Activated CD4-positive, alpha-beta T cell treated with anti-CD3 and anti-CD28 coated beads, Interleukin-2, amount 10 ng/mL, durations not matched to agents 7 days and 5 days (primary cell): ENCODE data around the gene SPDYE6. TPM values are rescaled to one million over a fixed set of nuclear protein-coding genes. Genes with fewer than 3 reads are reported as not detected.
"Not testable (repeated sequence)": the region's sequence is repeated elsewhere in the genome, so short reads cannot be mapped to it uniquely, and the experiment has no call there.

ENCODE experiments used
- CTCF ChIA-PET: fragments of 350-600 bp; sonication (Branson Sonifier 250); formaldehyde crosslinking; loops from one replicate; lab custom pipeline; 2021; ENCODE audit warnings: antibody characterized with exemption; lab: Charles Lee
- POLR2A ChIA-PET: fragments of 350-600 bp; sonication (Branson Sonifier 250); formaldehyde crosslinking; loops from one replicate; lab custom pipeline; 2021; ENCODE audit warnings: antibody characterized with exemption; lab: Charles Lee
- DNase-seq: peaks from one replicate; pipeline ENCODE4 v3.0.0-alpha.2; 2020
- H3K27ac Mint-ChIP-seq: one replicate; pipeline ENCODE4 v1.8.0; 2021; ENCODE audit warnings: mild to moderate bottlenecking, moderate library complexity, mixed read lengths
- H3K27me3 Mint-ChIP-seq: one replicate; pipeline ENCODE4 v1.8.0; 2021; ENCODE audit warnings: mixed read lengths
- H3K36me3 Mint-ChIP-seq: one replicate; pipeline ENCODE4 v1.8.0; 2021; ENCODE audit warnings: low read depth, mixed read lengths
- H3K4me1 Mint-ChIP-seq: one replicate; pipeline ENCODE4 v1.8.0; 2021; ENCODE audit warnings: mixed read lengths
- H3K4me3 Mint-ChIP-seq: one replicate; pipeline ENCODE4 v1.8.0; 2021; ENCODE audit warnings: mild to moderate bottlenecking, moderate library complexity, mixed read lengths
- H3K9me3 Mint-ChIP-seq: one replicate; pipeline ENCODE4 v1.8.0; 2021; ENCODE audit warnings: mixed read lengths
- total RNA-seq, 2 experiments: library from RNA; stranded (reverse); gene quantifications; one replicate each; pipeline ENCODE4 v1.2.3, GENCODE V29; 2021

The SPDYE6 gene
- not detected for total RNA-seq

DNA sequence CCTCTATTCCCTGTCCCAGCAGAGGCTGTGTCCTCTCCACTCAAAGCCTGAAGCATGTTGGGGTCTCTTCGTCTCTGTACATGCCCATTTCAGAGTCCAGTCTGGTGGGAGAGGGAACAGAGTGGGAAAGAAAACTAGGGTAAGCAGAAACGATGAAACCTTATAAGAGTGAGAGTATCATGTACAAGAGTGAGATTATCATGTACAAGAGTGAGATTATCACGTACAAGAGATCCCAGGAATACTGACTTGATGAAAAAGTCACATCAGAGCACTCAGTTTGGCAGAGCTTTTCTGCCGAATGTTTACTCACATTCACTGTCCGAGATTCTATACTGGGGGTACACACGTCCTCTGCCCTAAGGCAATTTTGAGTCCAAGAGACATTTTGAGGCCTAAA lies at the start of gene SPDYE6:
TSS of gene SPDYE6 (minus strand) at position 101 of the 400 bp plus-strand sequence. CDS start 421 bp downstream, outside the sequence.
- H3K4me3 Mint-ChIP-seq, H3K27ac Mint-ChIP-seq, H3K4me1 Mint-ChIP-seq, POLR2A ChIA-PET, H3K9me3 Mint-ChIP-seq, CTCF ChIA-PET, DNase-seq, H3K36me3 Mint-ChIP-seq, H3K27me3 Mint-ChIP-seq: not testable (repeated sequence)

GRCh38 chr7:102404862-102405188 lies 48.6 kb upstream of the SPDYE6 start:
- peaks cover 59% of the 10 kb centered on the region for H3K36me3 Mint-ChIP-seq
- POLR2A ChIA-PET, H3K27me3 Mint-ChIP-seq, H3K9me3 Mint-ChIP-seq, DNase-seq, H3K4me1 Mint-ChIP-seq, H3K4me3 Mint-ChIP-seq: not testable (repeated sequence)
- CTCF ChIA-PET: interaction anchor here (0.6 to 2.1 kb wide), 12 partner anchors 8 to 936 kb away, joined by 3 to 14 read pairs (median 6); no protein-coding TSS in a partner anchor
- H3K27ac Mint-ChIP-seq: peak overlapping the region; percentile 61

GRCh38 chr7:102404005-102404861 lies 48.0 kb upstream of the SPDYE6 start:
- no peak overlapping the region for H3K4me3 Mint-ChIP-seq
- H3K27me3 Mint-ChIP-seq: no peaks in the 10 kb centered on the region
- ChIA-PET POLR2A (no interaction called here), CTCF (interaction anchor here (0.6 to 2.1 kb wide), 13 partner anchors 9 to 935 kb away, joined by 3 to 14 read pairs (median 6); no protein-coding TSS in a partner anchor)
- peaks cover 57% of the 10 kb centered on the region for H3K36me3 Mint-ChIP-seq
- peaks cover 9% of the 10 kb centered on the region for H3K4me1 Mint-ChIP-seq
- peak overlapping the region; percentile 61 for H3K27ac Mint-ChIP-seq
- peak; percentile 57 for DNase-seq
- no peaks in the 10 kb centered on the region for H3K9me3 Mint-ChIP-seq

DNA sequence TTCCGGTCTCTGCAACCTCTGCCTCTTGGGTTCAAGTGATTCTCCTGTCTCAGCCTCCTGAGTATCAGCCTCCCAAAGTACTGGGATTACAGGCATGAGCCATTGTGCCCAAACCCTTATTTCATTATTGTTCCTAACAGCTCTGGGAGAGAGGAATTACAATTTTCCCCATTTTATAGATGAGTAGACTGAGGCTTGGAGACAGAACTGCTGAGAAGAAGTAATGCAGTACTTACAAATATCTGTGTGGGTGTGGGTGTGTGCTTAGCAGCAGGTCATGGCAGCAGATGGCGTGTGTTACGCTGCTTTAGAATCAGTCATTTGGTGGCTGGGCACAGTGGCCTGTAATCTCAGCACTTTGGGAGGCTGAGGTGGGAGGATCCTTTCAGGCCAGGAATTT lies 47.3 kb upstream of the SPDYE6 start:
- no peak overlapping the region for H3K4me3 Mint-ChIP-seq
- peaks cover 56% of the 10 kb centered on the region for H3K36me3 Mint-ChIP-seq
- H3K9me3 Mint-ChIP-seq: no peaks in the 10 kb centered on the region
- DNase-seq: no peak
- CTCF ChIA-PET: interaction anchor here (0.7 to 1.9 kb wide), 3 partner anchors 11 to 37 kb away, joined by 3 to 14 read pairs (median 7); no protein-coding TSS in a partner anchor
- no peak overlapping the region for H3K27ac Mint-ChIP-seq
- H3K27me3 Mint-ChIP-seq: no peaks in the 10 kb centered on the region
- POLR2A ChIA-PET: no interaction called here
- H3K4me1 Mint-ChIP-seq: peaks cover 9% of the 10 kb centered on the region

- Mint-ChIP-seq H3K4me3 (no peak overlapping the region), H3K27me3 (no peaks in the 10 kb centered on the region), H3K9me3 (no peaks in the 10 kb centered on the region), H3K27ac (no peak overlapping the region), H3K4me1 (peaks cover 28% of the 10 kb centered on the region), H3K36me3 (peaks cover 31% of the 10 kb centered on the region)
- ChIA-PET POLR2A (no interaction called here), CTCF (no interaction called here)
- no peak for DNase-seq
Measured at GRCh38 chr7:102400360-102400759, 44.1 kb upstream of the SPDYE6 start.

GRCh38 chr7:102398543-102398942 lies 42.3 kb upstream of the SPDYE6 start:
- Mint-ChIP-seq H3K27me3 (no peaks in the 10 kb centered on the region), H3K4me1 (peaks cover 22% of the 10 kb centered on the region), H3K9me3 (no peaks in the 10 kb centered on the region), H3K36me3 (peaks cover 25% of the 10 kb centered on the region), H3K27ac (no peak overlapping the region), H3K4me3 (no peak overlapping the region)
- no peak for DNase-seq
- ChIA-PET POLR2A (interaction anchor here (0.6 kb wide), 1 partner anchor 366 kb away, joined by 4 read pairs; no protein-coding TSS in a partner anchor), CTCF (interaction anchor here (1.1 to 1.9 kb wide), 4 partner anchors 10 to 66 kb away, joined by 3 to 7 read pairs (median 5); no protein-coding TSS in a partner anchor)

- Mint-ChIP-seq H3K4me3 (peak overlapping the region; percentile 90), H3K27ac (peak overlapping the region; percentile 93), H3K27me3 (no peaks in the 10 kb centered on the region), H3K36me3 (peaks cover 24% of the 10 kb centered on the region), H3K9me3 (no peaks in the 10 kb centered on the region), H3K4me1 (peaks cover 24% of the 10 kb centered on the region)
- no peak for DNase-seq
- ChIA-PET POLR2A (no interaction called here), CTCF (interaction anchor here (0.9 to 1.3 kb wide), 2 partner anchors 11 to 12 kb away, joined by 3 read pairs; no protein-coding TSS in a partner anchor)
Measured at GRCh38 chr7:102396710-102397019, 40.4 kb upstream of the SPDYE6 start.

DNA sequence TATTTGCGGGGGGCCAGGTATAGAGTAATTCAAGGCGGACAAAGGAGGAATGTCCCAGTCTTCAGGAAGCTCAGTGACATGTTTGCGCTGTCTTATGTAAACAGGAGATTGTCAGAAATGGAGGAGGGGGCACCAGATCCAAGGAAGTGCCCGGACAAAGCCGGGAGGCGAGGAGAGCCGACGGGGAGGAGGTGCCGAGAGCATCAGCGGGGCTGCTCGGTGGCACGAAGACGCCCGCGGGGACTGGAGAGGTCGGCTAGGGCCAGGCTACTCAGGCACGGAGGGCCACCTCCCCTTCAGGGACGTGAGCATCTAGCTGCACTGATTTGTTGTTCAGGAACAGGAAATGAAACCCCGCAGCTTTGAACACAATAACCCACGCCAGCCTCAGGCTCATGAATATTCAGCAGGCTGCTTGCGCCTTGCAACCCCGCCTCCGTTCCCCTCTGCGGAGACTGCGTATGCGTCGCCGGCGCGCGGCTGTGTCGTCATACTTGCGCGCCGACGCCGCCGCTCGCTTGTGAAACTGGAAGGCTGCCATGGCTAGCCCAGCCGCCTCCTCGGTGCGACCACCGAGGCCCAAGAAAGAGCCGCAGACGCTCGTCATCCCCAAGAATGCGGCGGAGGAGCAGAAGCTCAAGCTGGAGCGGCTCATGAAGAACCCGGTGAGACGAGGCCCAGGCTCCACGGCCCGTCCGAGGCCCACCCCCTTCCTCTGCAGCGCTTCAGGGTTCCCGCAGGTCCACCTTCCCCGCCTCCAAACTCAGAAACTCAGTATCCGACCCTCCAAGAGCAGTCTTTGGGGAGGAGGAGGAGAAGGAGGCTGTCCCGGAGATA lies 39.8 kb upstream of the SPDYE6 start, which contains the start of gene PRKRIP1:
TSS of gene PRKRIP1 (plus strand) at position 491 of the 837 bp plus-strand sequence. CDS start at position 540, 49 bp downstream.
- H3K36me3 Mint-ChIP-seq: peaks cover 23% of the 10 kb centered on the region

GRCh38 chr7:102395592-102395872 lies 39.3 kb upstream of the SPDYE6 start:
- Mint-ChIP-seq H3K4me1 (peaks cover 24% of the 10 kb centered on the region), H3K27ac (peak overlapping the region; percentile 93), H3K27me3 (no peaks in the 10 kb centered on the region), H3K36me3 (peaks cover 19% of the 10 kb centered on the region), H3K4me3 (peak overlapping the region; percentile 90), H3K9me3 (no peaks in the 10 kb centered on the region)
- DNase-seq: no peak
- CTCF ChIA-PET: interaction anchor here (1.1 kb wide), 1 partner anchor 9 kb away, joined by 4 read pairs; no protein-coding TSS in a partner anchor
- POLR2A ChIA-PET: no interaction called here

More for the DNA sequence above, 39.8 kb upstream of the SPDYE6 start, which contains the start of gene PRKRIP1:
- POLR2A ChIA-PET: no interaction called here
- Mint-ChIP-seq H3K27ac (peak within 1 kb of the TSS; percentile 93), H3K4me1 (peaks cover 24% of the 10 kb centered on the region), H3K27me3 (no peaks in the 10 kb centered on the region), H3K9me3 (no peaks in the 10 kb centered on the region), H3K4me3 (peak within 1 kb of the TSS; percentile 90)
- peak; percentile 92 for DNase-seq
- CTCF ChIA-PET: interaction anchor here (0.6 to 1.3 kb wide), 4 partner anchors 10 to 117 kb away, joined by 3 to 5 read pairs (median 4); no protein-coding TSS in a partner anchor

GRCh38 chr7:102393467-102393866 lies 37.2 kb upstream of the SPDYE6 start:
- ChIA-PET CTCF (interaction anchor here (1.2 to 3.4 kb wide), 2 partner anchors 13 to 115 kb away, joined by 4 to 15 read pairs; no protein-coding TSS in a partner anchor), POLR2A (no interaction called here)
- no peak overlapping the region for H3K4me3 Mint-ChIP-seq
- no peak for DNase-seq
- peaks cover 12% of the 10 kb centered on the region for H3K36me3 Mint-ChIP-seq
- no peak overlapping the region for H3K27ac Mint-ChIP-seq
- no peaks in the 10 kb centered on the region for H3K27me3 Mint-ChIP-seq
- peaks cover 24% of the 10 kb centered on the region for H3K4me1 Mint-ChIP-seq
- no peaks in the 10 kb centered on the region for H3K9me3 Mint-ChIP-seq

- peaks cover 18% of the 10 kb centered on the region for H3K4me1 Mint-ChIP-seq
- H3K4me3 Mint-ChIP-seq: no peak overlapping the region
- POLR2A ChIA-PET: no interaction called here
- H3K9me3 Mint-ChIP-seq: no peaks in the 10 kb centered on the region
- CTCF ChIA-PET: interaction anchor here (1.2 to 3.4 kb wide), 2 partner anchors 11 to 114 kb away, joined by 4 to 15 read pairs; no protein-coding TSS in a partner anchor
- no peak for DNase-seq
- no peak overlapping the region for H3K27ac Mint-ChIP-seq
- H3K27me3 Mint-ChIP-seq: no peaks in the 10 kb centered on the region
- H3K36me3 Mint-ChIP-seq: peaks cover 12% of the 10 kb centered on the region
Measured at GRCh38 chr7:102392330-102392729, 36.1 kb upstream of the SPDYE6 start.

GRCh38 chr7:102390697-102391484 lies 34.6 kb upstream of the SPDYE6 start:
- ChIA-PET POLR2A (no interaction called here), CTCF (interaction anchor here (0.7 to 3.4 kb wide), 4 partner anchors 85 to 112 kb away, joined by 3 to 15 read pairs (median 4); no protein-coding TSS in a partner anchor)
- Mint-ChIP-seq H3K27ac (no peak overlapping the region), H3K4me1 (peaks cover 6% of the 10 kb centered on the region), H3K27me3 (no peaks in the 10 kb centered on the region), H3K36me3 (peaks cover 12% of the 10 kb centered on the region), H3K9me3 (no peaks in the 10 kb centered on the region), H3K4me3 (no peak overlapping the region)
- peak; percentile 72 for DNase-seq
